Right ventricle myocardium inferior (tissue), 1 donor: Measurements from ENCODE around the gene AMER3. TPM values are rescaled to one million over a fixed set of nuclear protein-coding genes. Genes with fewer than 3 reads are reported as not detected.

Experiments used
- ATAC-seq: fragments of 200-7000 bp; cut with Tn5 transposase; one replicate; pipeline ENCODE4 v1.9.1; 2020; ENCODE audit warnings: mild to moderate bottlenecking, moderate library complexity
- DNase-seq: peaks from one replicate; pipeline ENCODE4 v3.0.0; 2021; ENCODE audit errors: missing footprints
- intact Hi-C: fragments of 100-400 bp; cut with DNase I; formaldehyde crosslinking; loops from one replicate; pipeline ENCODE4 v1.11.0; 2022
- total RNA-seq: library from RNA; stranded (reverse); fragmentation: NEBNext Ultra II Directional; extraction: Animal tissue kit (Norgen Biotek cat#: 25700); gene quantifications from one replicate; pipeline ENCODE4 v1.2.1, GENCODE V29; 2021
- donor health status: DM: no; HTN: yes; CAD: no; lungs with severe emphysema.

The AMER3 gene
- total RNA-seq, 1 donor from 2014 or later = not detected

GRCh38 chr2:130806370-130806769 is 51.0 kb downstream of the AMER3 start:
- intact Hi-C loops = no loop called here
- no peak for ATAC-seq
- DNase-seq = no peak

DNA sequence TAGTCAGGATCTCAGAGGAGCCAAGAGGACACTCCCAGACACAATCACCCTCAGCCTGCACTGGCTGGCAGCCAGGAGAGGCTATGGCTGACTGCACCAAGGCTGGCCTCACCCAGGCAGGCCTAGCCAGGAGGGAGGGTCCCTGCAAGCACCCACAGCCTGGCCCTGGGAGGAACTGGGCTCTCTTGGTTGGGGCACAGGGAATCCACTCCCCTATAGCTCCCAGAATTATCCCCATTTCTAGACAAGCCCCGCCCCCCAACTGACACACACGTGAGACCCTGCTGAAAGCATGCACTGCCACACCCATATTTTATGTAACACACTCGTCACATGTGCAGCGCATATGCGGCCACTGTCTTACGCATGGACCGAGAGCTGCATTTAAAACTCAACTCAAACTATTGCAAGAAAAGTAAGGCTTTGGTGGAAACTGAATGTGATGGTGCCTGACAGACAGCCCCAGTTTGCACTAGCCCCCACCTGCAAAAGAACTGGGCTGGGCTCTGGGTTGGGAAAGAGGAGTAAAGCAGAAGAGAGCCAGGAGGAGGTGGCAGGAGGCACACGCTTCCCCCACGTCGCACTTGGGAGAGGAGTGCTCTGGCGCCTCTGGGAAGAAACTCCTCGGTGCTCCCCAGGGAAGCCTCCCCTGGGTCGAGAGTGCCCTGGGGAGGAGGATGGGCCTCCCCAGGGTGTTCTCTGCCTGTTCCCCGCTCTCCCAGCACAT is 52.5 kb downstream of the AMER3 start:
- intact Hi-C loops = no loop called here
- DNase-seq (no peak), ATAC-seq (no peak)

GRCh38 chr2:130808482-130809268 is 53.3 kb downstream of the AMER3 start:
- ATAC-seq (no peak), DNase-seq (no peak)
- intact Hi-C loops = no loop called here

DNA sequence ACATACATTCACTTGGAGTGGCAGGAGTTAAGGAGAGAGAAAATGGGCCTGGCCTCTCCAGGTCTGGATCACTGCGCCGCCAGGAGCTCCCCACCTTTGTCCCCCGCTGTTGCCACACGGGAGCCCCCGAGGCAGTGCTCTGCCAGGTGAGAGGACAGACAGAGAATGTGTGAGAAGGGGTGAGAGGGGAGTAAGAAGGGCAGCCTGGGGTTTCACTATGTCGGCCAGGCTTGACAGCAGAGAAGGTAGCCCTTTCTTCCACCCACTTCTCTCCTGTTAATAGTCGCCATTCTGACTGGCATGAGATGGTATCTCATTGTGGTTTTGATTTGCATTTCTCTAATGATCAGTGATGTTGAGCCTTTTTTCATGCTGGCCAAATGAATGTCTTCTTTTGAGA is 55.1 kb downstream of the AMER3 start:
- DNase-seq (no peak), ATAC-seq (no peak)
- intact Hi-C loops = no loop called here

DNA sequence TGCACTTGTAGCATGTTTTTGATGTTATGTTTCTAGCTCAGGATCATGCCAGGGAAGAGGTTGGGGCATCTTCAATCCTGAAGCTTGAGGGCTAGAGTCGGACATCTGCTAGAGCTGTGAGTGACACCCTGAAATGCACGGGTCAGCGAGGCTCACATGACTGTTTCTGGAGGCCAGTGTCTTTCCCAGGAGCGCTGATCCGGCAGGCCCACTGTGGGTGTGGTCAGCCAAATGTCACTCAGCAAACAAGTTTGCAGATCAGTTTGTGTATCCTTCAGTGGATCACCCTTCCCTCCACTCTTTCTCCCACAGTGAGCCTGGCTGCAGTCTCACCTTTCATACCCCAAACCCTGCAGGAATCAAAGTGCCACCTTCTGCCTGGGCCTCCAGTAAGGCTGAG is 58.4 kb downstream of the AMER3 start:
- DNase-seq = no peak
- intact Hi-C loops = no loop called here
- no peak for ATAC-seq

GRCh38 chr2:130814931-130815680 is 59.8 kb downstream of the AMER3 start:
- intact Hi-C loops = no loop called here
- DNase-seq = no peak
- ATAC-seq = no peak

Other genes starting within 250 kb of the AMER3 start
- gene POTEI, start 246.2 kb upstream of the AMER3 start, total RNA-seq = not detected
- not detected for gene CFC1B, start 234.3 kb upstream of the AMER3 start, total RNA-seq
- gene CFC1, start 156.0 kb upstream of the AMER3 start, total RNA-seq = not detected
- gene POTEJ, start 144.1 kb upstream of the AMER3 start, total RNA-seq = not detected
- gene GPR148, start 26.5 kb upstream of the AMER3 start, total RNA-seq = not detected
- 4.1 TPM for gene ARHGEF4, start 81.4 kb downstream of the AMER3 start, total RNA-seq